Measurements from ENCODE around the gene TOMM34. TPM values are rescaled to one million over a fixed set of nuclear protein-coding genes. Genes with fewer than 3 reads are reported as not detected.

Gene TOMM34
- total and polyA plus RNA-seq, 3 donors from 2014 or later = 212 to 263 (median 246) TPM

DNA sequence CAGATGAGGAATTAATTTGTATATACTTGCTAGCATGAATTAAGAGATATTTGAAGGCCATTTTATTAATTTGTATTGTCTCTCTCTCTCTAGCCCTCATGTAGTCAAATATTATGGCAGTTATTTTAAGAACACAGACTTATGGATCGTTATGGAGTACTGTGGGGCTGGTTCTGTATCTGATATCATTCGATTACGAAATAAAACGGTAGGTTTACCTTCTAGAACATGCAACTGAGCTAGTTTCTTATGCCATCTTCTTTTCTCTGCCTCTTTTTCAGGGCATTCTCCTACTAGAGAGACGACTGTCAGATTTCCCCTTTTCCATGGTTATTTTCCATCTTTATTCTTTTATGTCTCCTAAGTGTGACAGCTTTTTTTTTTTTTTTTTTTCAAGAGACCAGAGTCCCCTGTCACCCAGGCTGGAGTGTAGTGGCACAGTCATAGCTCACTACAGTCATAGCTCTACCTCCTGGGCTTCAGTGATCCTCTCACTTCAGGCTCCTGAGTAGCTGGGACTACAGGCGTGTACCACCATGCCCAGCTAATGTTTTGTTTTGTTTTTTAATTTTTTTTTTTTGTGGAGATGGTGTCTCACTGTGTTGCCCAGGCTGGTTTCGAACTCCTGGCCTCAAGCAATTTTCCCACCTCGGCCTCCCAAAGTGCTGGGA lies 21.7 kb upstream of the TOMM34 start:
- 90 to 94% methylated on average over 8 of the region's 8 CpGs for WGBS, 2 donors
- H3K9me3 ChIP-seq = no peaks in the 10 kb centered on the region
- no peak for DNase-seq
- H3K27me3 ChIP-seq = no peaks in the 10 kb centered on the region
- H3K36me3 ChIP-seq (ENCODE audit: low read depth, missing control alignments) = no peaks in the 10 kb centered on the region
- no peaks in the 10 kb centered on the region for H3K4me1 ChIP-seq
- H3K4me3 ChIP-seq = no peak overlapping the region
- TF ChIP-seq, protein P1, sequence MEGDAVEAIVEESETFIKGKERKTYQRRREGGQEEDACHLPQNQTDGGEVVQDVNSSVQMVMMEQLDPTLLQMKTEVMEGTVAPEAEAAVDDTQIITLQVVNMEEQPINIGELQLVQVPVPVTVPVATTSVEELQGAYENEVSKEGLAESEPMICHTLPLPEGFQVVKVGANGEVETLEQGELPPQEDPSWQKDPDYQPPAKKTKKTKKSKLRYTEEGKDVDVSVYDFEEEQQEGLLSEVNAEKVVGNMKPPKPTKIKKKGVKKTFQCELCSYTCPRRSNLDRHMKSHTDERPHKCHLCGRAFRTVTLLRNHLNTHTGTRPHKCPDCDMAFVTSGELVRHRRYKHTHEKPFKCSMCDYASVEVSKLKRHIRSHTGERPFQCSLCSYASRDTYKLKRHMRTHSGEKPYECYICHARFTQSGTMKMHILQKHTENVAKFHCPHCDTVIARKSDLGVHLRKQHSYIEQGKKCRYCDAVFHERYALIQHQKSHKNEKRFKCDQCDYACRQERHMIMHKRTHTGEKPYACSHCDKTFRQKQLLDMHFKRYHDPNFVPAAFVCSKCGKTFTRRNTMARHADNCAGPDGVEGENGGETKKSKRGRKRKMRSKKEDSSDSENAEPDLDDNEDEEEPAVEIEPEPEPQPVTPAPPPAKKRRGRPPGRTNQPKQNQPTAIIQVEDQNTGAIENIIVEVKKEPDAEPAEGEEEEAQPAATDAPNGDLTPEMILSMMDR (IDR thresholded peaks at IDR 0.05) = no peak
- no peak for TF ChIP-seq POLR2A (IDR thresholded peaks at IDR 0.05)
- H3K27ac ChIP-seq = no peak overlapping the region
- intact Hi-C loops (cut with DNase I; ENCODE audit: low total_unique reads) = no loop called here

- Histone ChIP-seq H3K27me3 (no peaks in the 10 kb centered on the region), H3K9me3 (no peaks in the 10 kb centered on the region), H3K4me1 (no peaks in the 10 kb centered on the region), H3K36me3 (ENCODE audit: low read depth, missing control alignments) (no peaks in the 10 kb centered on the region), H3K4me3 (no peak overlapping the region), H3K27ac (no peak overlapping the region)
- TF ChIP-seq, protein P1 (IDR thresholded peaks at IDR 0.05) = no peak
- TF ChIP-seq POLR2A (IDR thresholded peaks at IDR 0.05) = no peak
- DNase-seq = no peak
- intact Hi-C loops (cut with DNase I; ENCODE audit: low total_unique reads) = no loop called here
- 81% methylated on average over 2 of the region's 2 CpGs for WGBS, 2 donors
Measured at GRCh38 chr20:44979090-44979621, 19.0 kb upstream of the TOMM34 start.

- DNase-seq = no peak
- H3K27me3 ChIP-seq = no peaks in the 10 kb centered on the region
- intact Hi-C loops (cut with DNase I; ENCODE audit: low total_unique reads) = no loop called here
- no peaks in the 10 kb centered on the region for H3K36me3 ChIP-seq (ENCODE audit: low read depth, missing control alignments)
- no peak for TF ChIP-seq POLR2A (IDR thresholded peaks at IDR 0.05)
- TF ChIP-seq, protein P1 (IDR thresholded peaks at IDR 0.05) = no peak
- H3K4me3 ChIP-seq = no peak overlapping the region
- WGBS, 2 donors = 86 to 93% methylated on average over 4 of the region's 4 CpGs
- H3K9me3 ChIP-seq = no peaks in the 10 kb centered on the region
- no peak overlapping the region for H3K27ac ChIP-seq
- H3K4me1 ChIP-seq = no peaks in the 10 kb centered on the region
Measured at GRCh38 chr20:44976698-44977097, 16.5 kb upstream of the TOMM34 start.

DNA sequence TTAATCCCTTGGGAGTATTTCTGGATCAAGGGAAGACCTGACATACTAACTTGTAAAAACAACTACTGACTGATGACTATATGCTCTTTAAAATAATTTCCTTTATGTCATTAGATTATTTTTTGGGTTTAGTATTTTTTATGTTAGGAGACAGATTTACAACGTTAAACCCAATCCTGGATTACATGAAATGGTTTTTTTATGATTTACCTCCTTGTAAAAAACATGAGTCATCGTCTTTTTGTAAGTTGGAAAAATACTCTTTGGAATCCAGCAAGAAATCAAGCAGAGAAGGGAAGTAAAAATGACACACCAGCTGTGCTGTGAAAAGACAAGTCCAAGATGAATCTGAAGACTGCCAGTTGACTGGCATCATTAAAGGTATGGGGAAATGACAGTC lies 12.9 kb upstream of the TOMM34 start:
- WGBS, 2 donors = 86 to 95% methylated on average over 2 of the region's 2 CpGs
- no peak for DNase-seq
- Histone ChIP-seq H3K27ac (no peak overlapping the region), H3K4me3 (no peak overlapping the region), H3K36me3 (ENCODE audit: low read depth, missing control alignments) (no peaks in the 10 kb centered on the region), H3K27me3 (no peaks in the 10 kb centered on the region), H3K9me3 (no peaks in the 10 kb centered on the region), H3K4me1 (no peaks in the 10 kb centered on the region)
- intact Hi-C loops (cut with DNase I; ENCODE audit: low total_unique reads) = no loop called here
- no peak for TF ChIP-seq POLR2A (IDR thresholded peaks at IDR 0.05)
- TF ChIP-seq, protein P1 (IDR thresholded peaks at IDR 0.05) = no peak

- Histone ChIP-seq H3K4me1 (peaks cover 16% of the 10 kb centered on the region), H3K4me3 (no peak overlapping the region), H3K9me3 (no peaks in the 10 kb centered on the region), H3K27ac (no peak overlapping the region), H3K27me3 (no peaks in the 10 kb centered on the region), H3K36me3 (ENCODE audit: low read depth, missing control alignments) (no peaks in the 10 kb centered on the region)
- WGBS, 2 donors = 53 to 74% methylated on average over 1 of the region's 1 CpG
- intact Hi-C loops (cut with DNase I; ENCODE audit: low total_unique reads) = no loop called here
- TF ChIP-seq, protein P1 (IDR thresholded peaks at IDR 0.05) = no peak
- no peak for TF ChIP-seq POLR2A (IDR thresholded peaks at IDR 0.05)
- DNase-seq = no peak
Measured at GRCh38 chr20:44970243-44970757, 10.1 kb upstream of the TOMM34 start.
